GM21528 (cell line): Measurements from ENCODE around the gene SPATA31C2.
"Not testable (repeated sequence)": the region's sequence is repeated elsewhere in the genome, so short reads cannot be mapped to it uniquely, and the experiment has no call there.

Experiments used
- ATAC-seq: cut with Tn5 transposase; IDR thresholded peaks from one replicate; pipeline ENCODE4 v1.9.1; 2021; ENCODE audit warnings: mild to moderate bottlenecking, moderate library complexity; ENCODE audit not compliant: unreplicated experiment, low FRiP score

The SPATA31C2 gene

DNA sequence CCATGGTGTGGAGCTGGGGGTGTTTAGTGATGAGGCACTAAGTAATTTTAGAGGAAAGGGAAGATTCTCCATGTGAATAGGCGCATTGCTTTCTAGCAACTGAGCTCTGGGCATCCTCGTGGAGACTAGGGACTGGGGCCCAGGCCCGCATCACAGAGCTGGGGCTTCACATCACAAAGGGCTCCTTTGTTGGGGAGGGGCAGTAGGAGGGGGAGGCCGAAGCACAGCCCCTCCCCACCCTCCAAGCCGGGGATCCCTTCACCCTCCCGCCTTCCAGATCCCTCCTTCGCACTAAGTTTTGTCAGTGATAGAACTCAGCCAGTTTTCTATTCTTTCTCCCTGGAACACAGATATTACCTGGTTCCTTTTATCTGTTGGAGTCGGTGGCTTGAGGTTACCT, at the start of gene SPATA31C2:
Gene SPATA31C2 (minus strand): TSS at position 101 of the 400 bp plus-strand sequence. CDS start 29 bp downstream, at position 72.
- not testable (repeated sequence) for ATAC-seq

DNA sequence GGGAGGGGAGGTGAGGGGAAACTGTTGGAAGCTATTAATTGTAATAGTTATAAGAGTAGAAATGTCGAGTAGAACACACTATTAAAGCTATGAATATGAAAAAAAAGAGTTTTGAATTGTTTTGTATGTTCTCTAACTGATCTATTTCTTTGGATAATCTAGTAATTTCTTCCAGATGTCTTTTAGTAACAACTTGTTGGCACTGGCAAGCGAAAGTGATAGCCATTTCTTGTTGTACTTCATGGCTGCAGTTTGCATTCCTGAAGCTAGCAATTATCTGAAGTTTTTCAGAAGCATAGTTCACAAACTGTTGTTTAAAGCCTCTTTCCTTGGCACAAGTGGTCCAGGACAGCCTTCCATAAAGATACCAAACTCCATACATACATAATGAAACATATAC, 49.4 kb upstream of the SPATA31C2 start:
- ATAC-seq, result no peak

- no peak for ATAC-seq
These were observed 48.3 kb upstream of the SPATA31C2 start for GRCh38 chr9:88186495-88187110.

GRCh38 chr9:88184976-88185375, 46.7 kb upstream of the SPATA31C2 start:
- no peak for ATAC-seq

- no peak for ATAC-seq
These were observed 45.7 kb upstream of the SPATA31C2 start for GRCh38 chr9:88183798-88184495.

- ATAC-seq, result no peak
These were observed 44.2 kb upstream of the SPATA31C2 start for GRCh38 chr9:88182501-88182900.

GRCh38 chr9:88180081-88180765, 41.9 kb upstream of the SPATA31C2 start:
- ATAC-seq, result no peak

DNA sequence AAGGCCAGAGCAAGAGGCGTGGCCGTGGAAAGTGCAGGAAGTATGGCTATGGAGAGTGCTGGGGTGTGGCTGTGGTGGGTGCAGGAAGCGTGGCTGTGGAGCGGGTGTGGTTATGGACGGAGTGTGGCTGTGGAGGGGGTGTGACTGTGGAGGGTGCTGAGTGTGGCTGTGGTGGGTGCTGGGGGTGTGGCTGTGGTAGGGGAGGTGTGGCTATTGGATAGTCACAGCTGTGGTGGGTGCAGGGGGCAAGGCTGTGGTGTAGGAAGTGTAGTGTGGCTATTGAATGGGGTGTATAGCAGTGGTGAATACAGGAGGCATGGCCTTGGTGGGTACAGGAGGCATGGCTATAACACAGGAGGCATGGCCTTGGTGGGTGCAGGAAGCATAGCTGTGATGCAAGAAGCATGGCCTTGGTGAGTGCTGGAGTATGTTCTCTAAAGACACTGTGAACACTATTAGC, 40.8 kb upstream of the SPATA31C2 start:
- no peak for ATAC-seq

DNA sequence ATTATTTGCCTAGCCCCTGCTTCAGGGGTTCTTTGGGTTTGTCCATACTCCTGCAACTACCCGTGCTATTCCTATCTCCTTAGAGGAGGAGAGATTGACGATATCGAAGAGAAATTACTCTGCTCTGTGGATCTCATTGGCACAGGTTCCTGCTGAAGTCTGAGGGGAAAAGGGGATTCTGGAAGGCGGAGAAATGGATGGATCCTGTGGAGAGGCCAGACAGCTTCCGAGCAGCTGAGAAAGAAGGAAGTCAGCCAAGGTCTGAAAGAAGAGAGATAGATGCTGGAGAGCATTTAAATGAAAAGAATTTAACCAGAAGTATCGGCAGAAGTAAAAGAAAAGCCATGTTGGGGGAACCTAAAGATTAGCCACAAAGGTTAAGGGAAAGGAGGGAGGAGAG, 40.4 kb upstream of the SPATA31C2 start:
- ATAC-seq, result no peak

DNA sequence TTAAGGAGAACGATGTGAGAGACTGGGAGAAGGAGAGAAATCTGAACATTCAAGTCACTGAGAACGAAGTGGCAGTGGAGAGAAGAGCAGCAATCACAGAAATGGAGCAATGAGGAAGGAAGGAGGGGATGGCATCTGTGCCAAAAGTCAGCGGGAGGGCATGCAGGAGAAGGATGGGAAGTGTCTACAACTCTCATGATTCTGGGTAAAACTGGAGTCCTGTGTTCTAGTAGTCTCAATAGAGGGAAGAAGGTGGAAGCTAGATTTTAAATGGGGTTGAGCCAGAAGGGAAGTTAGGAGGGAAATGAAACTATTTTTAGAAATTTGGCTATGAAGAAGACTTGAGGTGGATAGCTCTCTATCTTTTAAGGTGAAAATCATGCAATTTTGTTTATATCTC, 39.1 kb upstream of the SPATA31C2 start:
- no peak for ATAC-seq

DNA sequence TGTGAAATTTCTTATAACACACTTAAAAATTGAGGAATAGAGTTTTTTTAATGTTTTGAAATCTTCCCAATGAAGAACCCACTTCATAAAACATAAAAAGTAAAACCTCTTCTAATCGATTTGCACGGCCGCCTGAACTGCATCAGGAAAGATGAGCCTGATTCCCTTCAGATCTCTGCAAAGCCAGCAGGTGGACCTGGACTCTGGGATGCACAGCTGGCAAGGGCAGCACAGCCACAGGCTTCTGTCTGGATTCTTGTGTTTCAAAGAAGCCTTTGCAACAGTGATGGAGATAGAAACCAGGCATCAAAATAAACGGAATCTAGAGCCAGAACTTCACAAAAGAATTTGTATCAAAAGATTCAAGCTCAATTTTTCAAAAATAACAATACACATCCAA, 36.0 kb upstream of the SPATA31C2 start:
- ATAC-seq, result no peak

DNA sequence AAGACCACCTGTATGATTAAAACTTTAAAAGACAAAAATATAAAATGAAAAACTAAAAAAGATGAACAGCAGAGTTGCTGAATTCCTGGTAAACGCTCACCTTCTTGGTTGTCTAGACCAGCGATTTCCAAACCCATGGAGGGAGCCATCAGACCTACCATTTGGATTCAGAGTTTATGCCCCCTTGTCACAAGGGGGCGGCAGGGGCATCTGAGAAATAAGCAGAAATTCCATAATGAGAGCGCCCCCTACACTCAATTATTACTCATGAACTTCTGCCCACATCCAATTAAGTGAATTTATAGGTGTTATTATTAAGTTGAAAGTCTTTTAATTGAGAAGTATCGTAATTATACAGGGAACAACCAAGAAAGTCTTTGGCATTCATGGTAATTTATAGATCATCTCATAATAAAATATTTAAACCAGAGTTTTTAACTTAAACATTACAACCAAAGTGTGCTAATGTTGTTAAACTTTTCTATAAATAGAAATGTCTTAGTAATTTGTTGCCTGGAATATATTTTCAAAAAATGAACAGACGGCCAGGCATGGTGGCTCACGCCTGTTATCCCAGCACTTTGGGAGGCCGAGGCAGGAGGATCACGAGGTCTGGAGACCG, 35.2 kb upstream of the SPATA31C2 start:
- no peak for ATAC-seq

DNA sequence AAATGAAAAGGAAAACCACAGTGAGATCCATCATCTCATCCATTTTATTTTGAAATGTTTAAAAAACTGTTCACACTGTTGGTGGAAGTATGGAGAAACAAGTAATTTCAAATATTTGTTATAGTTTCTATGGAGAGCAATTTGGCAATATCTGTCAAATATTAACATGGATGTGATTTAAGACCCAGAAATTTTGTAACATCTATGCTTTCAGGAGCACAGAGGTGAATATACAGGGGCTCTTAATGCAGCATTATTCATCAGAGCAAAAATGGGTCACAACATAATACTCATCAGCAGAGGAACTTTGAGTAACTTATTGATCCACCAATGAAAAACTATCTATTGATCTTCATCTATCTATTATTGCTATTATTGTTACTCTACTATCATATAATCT, 31.4 kb upstream of the SPATA31C2 start:
- no peak for ATAC-seq

DNA sequence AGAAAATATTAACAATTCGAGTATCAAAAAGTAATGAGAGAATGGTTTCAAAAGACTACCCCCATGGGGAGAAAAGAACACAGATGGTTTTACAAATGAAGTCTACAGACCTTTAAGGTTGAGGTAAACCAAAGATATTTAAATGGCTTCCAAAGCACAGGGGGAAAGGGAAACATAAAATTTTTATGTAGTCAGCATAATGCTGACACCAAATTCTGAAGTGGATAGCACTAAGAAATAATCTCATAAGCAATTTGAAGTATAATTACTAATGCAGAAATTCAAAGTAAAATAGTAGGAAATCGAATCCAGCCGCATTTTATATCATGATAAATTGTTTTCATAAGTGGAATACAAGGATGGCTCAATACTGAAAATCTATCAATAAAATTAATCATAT, 30.3 kb upstream of the SPATA31C2 start:
- ATAC-seq, result no peak

DNA sequence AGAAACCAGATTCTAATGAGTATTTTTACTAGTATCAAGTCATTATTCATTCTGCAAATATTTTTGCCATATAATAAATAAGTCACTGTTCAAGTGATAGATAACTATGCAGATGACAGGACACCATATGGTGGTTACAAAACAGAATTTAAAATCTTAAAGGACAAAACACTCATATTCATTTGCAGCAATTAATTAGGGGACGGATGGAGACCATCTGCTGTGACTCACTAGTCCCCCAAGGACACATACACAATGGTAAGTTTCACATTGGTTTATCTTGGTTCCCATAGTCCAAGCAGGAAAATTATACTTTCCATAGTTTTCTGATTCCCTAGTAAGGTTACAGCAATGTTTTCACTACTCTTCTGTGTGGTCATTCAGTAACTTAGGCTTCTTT, 28.4 kb upstream of the SPATA31C2 start:
- no peak for ATAC-seq

- ATAC-seq, result no peak
These were observed 26.6 kb upstream of the SPATA31C2 start for GRCh38 chr9:88164850-88165249.

DNA sequence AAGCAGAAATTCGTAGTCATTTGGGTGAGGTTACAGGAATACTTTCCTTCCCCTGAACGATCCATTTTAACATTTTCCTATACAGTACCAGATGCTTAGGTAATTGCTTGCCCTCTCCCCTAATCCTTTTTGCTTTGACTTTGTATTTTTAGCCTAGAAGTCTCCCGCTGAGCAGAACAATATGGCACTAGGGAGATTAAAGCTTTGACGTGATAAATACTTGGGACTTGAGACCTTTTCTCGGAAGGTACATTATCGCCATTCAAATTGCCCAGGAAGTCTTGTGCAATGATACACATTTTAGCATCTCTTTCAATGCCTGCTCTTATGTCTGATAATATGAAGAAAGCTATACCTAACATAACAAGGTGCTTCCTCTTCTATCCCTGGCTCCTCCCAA, 22.9 kb upstream of the SPATA31C2 start:
- ATAC-seq, result no peak

GRCh38 chr9:88143957-88144625, 5.8 kb upstream of the SPATA31C2 start:
- ATAC-seq, result no peak

DNA sequence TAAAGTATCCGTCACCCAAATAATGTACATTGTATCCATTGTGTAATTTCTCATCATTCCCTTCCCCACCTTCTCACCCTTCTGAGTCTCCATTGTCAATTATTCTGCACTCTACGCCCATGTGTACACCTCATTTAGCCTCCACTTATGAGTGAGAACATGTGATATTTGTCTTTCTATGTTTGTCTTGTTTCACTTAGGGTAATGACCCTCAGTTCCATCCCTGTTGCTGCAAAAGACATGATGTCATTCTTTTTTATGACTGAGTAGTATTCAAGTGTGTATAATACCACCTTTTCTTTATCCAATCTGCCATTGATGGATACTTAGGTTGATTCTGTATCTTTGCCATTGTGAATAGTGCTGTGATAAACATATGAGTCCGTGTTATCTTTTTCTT, 4.9 kb upstream of the SPATA31C2 start:
- no peak for ATAC-seq

DNA sequence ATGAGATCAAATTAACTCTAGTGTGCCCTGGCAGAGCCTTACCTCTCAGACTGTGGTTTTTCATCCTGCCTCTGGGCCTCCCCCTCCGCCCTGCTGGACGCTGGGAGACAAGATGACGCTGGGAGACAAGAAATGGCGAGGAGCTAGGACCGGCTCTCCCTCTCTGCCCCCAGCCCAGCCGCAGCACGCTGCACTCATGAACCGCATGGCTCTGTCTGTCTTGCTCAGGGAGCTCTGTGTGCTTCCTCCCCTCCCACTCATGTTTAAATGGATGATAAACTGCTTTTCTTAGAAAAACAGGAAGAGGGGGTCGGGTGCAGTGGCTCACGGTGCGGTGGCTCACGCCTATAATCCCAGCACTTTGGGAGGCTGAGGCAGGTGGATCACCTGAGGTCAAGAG, 4.7 kb downstream of the SPATA31C2 start:
- ATAC-seq, result not testable (repeated sequence)

- not testable (repeated sequence) for ATAC-seq
These were observed 8.7 kb downstream of the SPATA31C2 start for GRCh38 chr9:88129556-88129955.
